ENCODE measurements around the gene PHF13.
"Not testable (repeated sequence)": the region's sequence is repeated elsewhere in the genome, so short reads cannot be mapped to it uniquely, and the experiment has no call there.

The PHF13 gene

GRCh38 chr1:6586404-6586816 is 27.1 kb upstream of the PHF13 start:
- no peak for DNase-seq (ENCODE audit: low read depth, low spot score)

DNA sequence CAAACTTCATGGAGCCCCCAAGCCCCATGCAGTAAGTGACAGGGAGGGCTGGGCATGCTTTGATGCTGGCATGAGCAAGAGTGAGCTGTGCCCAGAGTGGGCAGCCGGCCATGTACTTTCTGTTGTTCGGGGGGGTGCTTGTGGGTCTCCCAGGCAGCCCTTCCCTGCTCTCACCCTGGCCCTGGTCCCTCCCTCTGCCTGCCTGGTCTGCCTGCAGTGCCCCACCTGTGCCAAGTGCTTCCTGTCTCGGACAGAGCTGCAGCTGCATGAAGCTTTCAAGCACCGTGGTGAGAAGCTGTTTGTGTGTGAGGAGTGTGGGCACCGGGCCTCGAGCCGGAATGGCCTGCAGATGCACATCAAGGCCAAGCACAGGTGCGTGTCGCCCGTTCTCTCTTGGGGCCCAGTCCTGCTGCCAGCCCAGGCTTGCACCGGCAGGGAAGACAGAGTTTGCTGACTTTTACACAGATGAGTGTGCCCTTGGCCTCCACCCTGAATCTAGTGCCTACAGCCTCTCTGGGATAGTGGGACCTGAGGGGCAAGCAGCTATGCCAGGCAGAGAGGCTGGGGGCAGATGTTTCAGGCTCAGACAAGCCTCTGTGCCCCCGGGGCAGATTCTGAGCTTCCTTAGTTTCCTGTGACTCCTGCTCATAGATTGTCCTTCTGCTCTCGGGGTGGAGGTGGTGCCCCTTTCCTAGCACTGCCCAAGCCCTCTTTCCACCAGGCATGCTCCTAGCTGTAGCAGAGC is 26.1 kb upstream of the PHF13 start:
- DNase-seq (ENCODE audit: low read depth, low spot score) = no peak

- no peak for DNase-seq (ENCODE audit: low read depth, low spot score)
Observed at GRCh38 chr1:6588128-6588892, 25.2 kb upstream of the PHF13 start.

- DNase-seq (ENCODE audit: low read depth, low spot score) = no peak
Observed at GRCh38 chr1:6588893-6589520, 24.5 kb upstream of the PHF13 start.

GRCh38 chr1:6590046-6590445 is 23.5 kb upstream of the PHF13 start:
- no peak for DNase-seq (ENCODE audit: low read depth, low spot score)

GRCh38 chr1:6591222-6591621 is 22.3 kb upstream of the PHF13 start:
- DNase-seq (ENCODE audit: low read depth, low spot score) = no peak

GRCh38 chr1:6591644-6592043 is 21.9 kb upstream of the PHF13 start:
- no peak for DNase-seq (ENCODE audit: low read depth, low spot score)

DNA sequence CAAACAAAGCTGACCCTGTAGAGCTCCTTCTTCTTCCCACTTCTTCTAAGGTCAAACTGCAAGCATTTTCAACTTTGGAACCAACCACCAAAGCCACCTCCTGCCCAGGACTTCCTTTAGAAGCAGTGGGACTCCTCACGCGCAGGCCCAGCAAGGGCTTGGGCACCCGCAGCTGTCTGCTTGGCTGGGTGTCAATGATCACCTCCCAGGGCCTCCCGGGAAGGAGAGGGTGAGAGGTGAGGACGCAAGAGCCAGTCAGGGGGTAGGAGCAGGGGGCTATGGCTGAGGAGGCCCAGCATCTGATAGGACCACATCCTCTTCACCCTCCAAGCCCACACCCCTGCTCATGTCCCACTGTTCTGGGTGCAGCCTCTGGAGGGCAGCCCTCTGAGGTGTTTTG is 21.1 kb upstream of the PHF13 start:
- no peak for DNase-seq (ENCODE audit: low read depth, low spot score)

GRCh38 chr1:6592865-6593593 is 20.5 kb upstream of the PHF13 start:
- no peak for DNase-seq (ENCODE audit: low read depth, low spot score)

GRCh38 chr1:6593810-6594209 is 19.7 kb upstream of the PHF13 start:
- no peak for DNase-seq (ENCODE audit: low read depth, low spot score)

DNA sequence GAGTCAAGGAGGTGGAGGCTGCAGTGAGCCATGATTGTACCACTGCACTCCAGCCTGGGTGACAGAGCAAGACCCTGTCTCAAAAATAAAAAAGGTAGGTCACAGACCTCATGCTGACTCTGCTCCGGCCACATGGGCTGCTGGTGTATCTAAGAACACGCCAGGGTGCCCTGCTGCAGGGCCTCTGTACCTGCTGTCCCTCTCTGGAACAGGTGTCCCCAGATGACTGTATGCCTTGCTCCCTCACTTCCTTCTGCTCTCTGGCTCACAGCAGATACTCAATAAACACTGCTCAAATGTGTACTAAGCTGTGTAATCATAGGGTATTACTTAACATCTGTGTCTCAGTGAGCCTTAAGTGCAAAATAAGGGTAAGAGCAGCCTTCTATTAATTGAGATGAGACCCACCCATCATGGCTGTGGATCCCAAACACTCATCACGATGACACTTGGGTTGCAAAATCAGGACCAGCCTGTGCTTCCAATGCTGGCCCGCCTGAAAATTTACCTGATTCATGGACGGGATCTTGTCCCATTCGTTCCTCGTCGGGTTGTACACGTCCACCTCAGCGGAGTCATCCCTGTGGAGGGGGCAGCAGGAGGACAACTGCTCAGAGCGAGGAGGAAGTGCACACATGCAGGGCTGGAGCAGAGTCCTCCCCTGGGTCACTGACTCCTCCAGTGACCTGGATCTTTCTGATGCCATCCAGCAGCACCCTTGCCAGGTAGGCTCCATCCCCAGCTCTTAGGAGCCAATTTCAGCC is 18.4 kb upstream of the PHF13 start:
- DNase-seq (ENCODE audit: low read depth, low spot score) = no peak

GRCh38 chr1:6596351-6596750 is 17.2 kb upstream of the PHF13 start:
- no peak for DNase-seq (ENCODE audit: low read depth, low spot score)

DNA sequence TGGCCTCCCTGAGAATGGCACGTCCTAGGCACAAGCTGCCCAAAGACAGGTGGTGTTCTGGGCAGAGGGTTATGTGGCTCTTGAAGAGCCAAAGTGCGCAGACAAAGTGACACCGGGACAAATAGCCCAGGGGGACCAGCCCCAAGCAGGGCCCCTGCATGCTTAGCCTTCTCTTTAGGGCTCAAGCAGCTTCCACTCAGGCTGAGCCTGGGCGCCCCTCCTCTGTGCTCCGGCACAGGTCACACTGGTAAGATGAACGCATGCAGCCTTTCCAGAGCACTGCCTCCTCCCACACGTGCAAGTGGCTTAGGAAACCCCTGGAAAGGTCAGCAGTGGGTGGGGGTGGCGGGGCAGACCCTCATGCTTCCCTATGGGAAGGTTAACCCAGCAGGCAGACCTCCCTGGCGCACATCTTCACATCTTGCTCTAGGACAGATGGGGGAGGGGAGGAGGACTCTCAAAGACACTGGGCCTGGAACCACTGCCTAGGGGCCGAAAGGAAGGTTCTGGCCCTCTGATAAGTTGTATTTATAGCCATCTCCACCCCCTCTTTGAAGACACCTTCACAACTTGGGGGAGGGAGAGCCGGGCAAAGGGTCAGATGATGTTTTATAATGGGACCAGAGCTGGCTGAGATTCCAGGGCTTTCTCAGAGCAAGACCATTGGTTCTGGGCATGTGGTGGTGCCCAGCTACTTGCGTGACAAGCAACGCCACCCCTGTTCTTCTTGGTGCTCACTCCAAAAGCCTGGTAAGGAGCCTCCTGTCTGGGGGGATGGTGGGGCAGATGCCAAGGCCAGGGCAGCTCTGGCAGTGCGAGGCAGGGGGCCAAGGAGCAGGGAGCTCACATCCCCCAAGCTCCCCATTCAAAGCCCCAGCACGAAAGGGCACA is 16.4 kb upstream of the PHF13 start:
- no peak for DNase-seq (ENCODE audit: low read depth, low spot score)

DNA sequence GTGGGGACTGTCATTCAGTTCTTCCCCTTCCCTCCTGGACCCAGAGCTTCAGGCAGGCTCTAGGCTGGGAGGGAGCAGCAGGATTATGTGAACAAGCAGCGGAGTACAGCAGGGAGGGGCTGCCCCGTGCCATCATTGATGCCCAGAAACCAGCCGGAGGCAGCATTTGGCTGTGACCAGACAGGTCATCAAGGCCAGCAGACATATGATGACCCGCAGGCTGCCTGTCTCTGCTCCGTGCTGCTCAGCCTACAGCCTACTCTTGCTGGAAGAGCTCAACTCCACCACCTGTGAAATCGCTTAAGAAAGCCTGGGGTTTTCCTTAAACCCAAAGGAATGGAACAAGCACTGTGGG is 15.8 kb upstream of the PHF13 start:
- DNase-seq (ENCODE audit: low read depth, low spot score) = no peak

- no peak for DNase-seq (ENCODE audit: low read depth, low spot score)
Observed at GRCh38 chr1:6599141-6599975, 14.2 kb upstream of the PHF13 start.

GRCh38 chr1:6599991-6600390 is 13.5 kb upstream of the PHF13 start:
- DNase-seq (ENCODE audit: low read depth, low spot score) = not testable (repeated sequence)

DNA sequence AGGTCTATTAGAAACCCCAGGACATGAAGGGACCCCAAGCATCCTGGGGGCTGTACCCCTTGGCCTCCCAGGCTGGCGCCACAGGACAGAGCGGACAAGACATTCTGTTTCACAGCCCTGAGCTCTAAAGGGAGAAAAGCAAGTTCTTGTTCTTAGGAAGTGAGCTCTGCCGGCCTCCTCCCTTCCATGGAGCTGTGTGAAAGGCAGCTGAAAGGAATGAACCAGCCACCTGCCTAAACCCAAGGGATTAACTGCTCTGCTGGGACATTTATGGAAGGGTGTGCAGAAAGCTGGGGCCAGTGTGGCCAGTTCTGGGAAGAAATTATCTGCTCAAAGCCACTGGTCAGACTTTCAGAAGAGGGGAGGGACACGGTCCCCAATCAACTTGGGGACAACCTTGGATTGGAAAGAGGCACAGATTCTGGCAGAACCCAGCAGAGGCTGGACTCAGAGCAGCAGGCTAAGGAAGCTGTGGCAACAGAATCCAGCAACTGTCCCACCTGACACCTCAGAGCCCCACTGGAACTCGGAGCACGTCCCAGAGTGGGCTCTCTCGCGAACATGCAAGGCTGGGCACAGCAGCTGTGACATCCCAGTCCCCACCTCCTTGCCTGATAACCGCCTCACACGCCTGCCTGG is 13.0 kb upstream of the PHF13 start:
- no peak for DNase-seq (ENCODE audit: low read depth, low spot score)

GRCh38 chr1:6601049-6601922 is 12.2 kb upstream of the PHF13 start:
- peak; percentile 64 for DNase-seq (ENCODE audit: low read depth, low spot score)
